ENCODE measurements around the gene PRRG2. TPM values are rescaled to one million over a fixed set of nuclear protein-coding genes. Genes with fewer than 3 reads are reported as not detected.

Gene PRRG2
- total RNA-seq, 1 donor: 1.4 TPM

- Histone ChIP-seq H3K4me1 (ENCODE audit: insufficient read depth, low read length) (peaks cover 20% of the 10 kb centered on the region), H3K27me3 (ENCODE audit: insufficient read depth, low read length) (no peaks in the 10 kb centered on the region), H3K4me3 (ENCODE audit: low read length) (peak within 1 kb of the TSS; percentile 84), H3K9me3 (ENCODE audit: low read depth, low read length) (no peaks in the 10 kb centered on the region)
These were observed 10.0 kb downstream of the PRRG2 start, which contains the start of gene PRR12 for GRCh38 chr19:49590971-49591730. Gene PRR12, plus strand, starts transcription at chr19:49591182. Its CDS starts 473 bp downstream, at chr19:49591655.

- peaks cover 20% of the 10 kb centered on the region for H3K4me1 ChIP-seq (ENCODE audit: insufficient read depth, low read length)
- H3K9me3 ChIP-seq (ENCODE audit: low read depth, low read length): no peaks in the 10 kb centered on the region
- peak overlapping the region; percentile 75 for H3K4me3 ChIP-seq (ENCODE audit: low read length)
- no peaks in the 10 kb centered on the region for H3K27me3 ChIP-seq (ENCODE audit: insufficient read depth, low read length)
These were observed 10.8 kb downstream of the PRRG2 start for GRCh38 chr19:49591731-49592485.

- Histone ChIP-seq H3K9me3 (ENCODE audit: low read depth, low read length) (no peaks in the 10 kb centered on the region), H3K27me3 (ENCODE audit: insufficient read depth, low read length) (no peaks in the 10 kb centered on the region), H3K4me1 (ENCODE audit: insufficient read depth, low read length) (peaks cover 20% of the 10 kb centered on the region), H3K4me3 (ENCODE audit: low read length) (peak overlapping the region; percentile 75)
These were observed 11.5 kb downstream of the PRRG2 start for GRCh38 chr19:49592486-49593232.

GRCh38 chr19:49593233-49594113 is 12.4 kb downstream of the PRRG2 start:
- peak overlapping the region; percentile 30 for H3K4me3 ChIP-seq (ENCODE audit: low read length)
- peaks cover 20% of the 10 kb centered on the region for H3K4me1 ChIP-seq (ENCODE audit: insufficient read depth, low read length)

GRCh38 chr19:49594157-49594992 is 13.3 kb downstream of the PRRG2 start:
- Histone ChIP-seq H3K27me3 (ENCODE audit: insufficient read depth, low read length) (no peaks in the 10 kb centered on the region), H3K4me3 (ENCODE audit: low read length) (no peak overlapping the region), H3K4me1 (ENCODE audit: insufficient read depth, low read length) (peaks cover 20% of the 10 kb centered on the region), H3K9me3 (ENCODE audit: low read depth, low read length) (no peaks in the 10 kb centered on the region)

More at GRCh38 chr19:49593233-49594113, 12.4 kb downstream of the PRRG2 start:
- Histone ChIP-seq H3K9me3 (ENCODE audit: low read depth, low read length) (no peaks in the 10 kb centered on the region), H3K27me3 (ENCODE audit: insufficient read depth, low read length) (no peaks in the 10 kb centered on the region)

GRCh38 chr19:49594993-49595818 is 14.1 kb downstream of the PRRG2 start:
- no peaks in the 10 kb centered on the region for H3K27me3 ChIP-seq (ENCODE audit: insufficient read depth, low read length)
- H3K4me3 ChIP-seq (ENCODE audit: low read length): no peak overlapping the region
- peaks cover 20% of the 10 kb centered on the region for H3K4me1 ChIP-seq (ENCODE audit: insufficient read depth, low read length)
- H3K9me3 ChIP-seq (ENCODE audit: low read depth, low read length): no peaks in the 10 kb centered on the region

- no peaks in the 10 kb centered on the region for H3K9me3 ChIP-seq (ENCODE audit: low read depth, low read length)
- H3K4me1 ChIP-seq (ENCODE audit: insufficient read depth, low read length): peaks cover 20% of the 10 kb centered on the region
- H3K4me3 ChIP-seq (ENCODE audit: low read length): no peak overlapping the region
- H3K27me3 ChIP-seq (ENCODE audit: insufficient read depth, low read length): no peaks in the 10 kb centered on the region
These were observed 14.8 kb downstream of the PRRG2 start for GRCh38 chr19:49595819-49596404.

GRCh38 chr19:49596407-49596806 is 15.3 kb downstream of the PRRG2 start:
- Histone ChIP-seq H3K9me3 (ENCODE audit: low read depth, low read length) (no peaks in the 10 kb centered on the region), H3K27me3 (ENCODE audit: insufficient read depth, low read length) (no peaks in the 10 kb centered on the region), H3K4me1 (ENCODE audit: insufficient read depth, low read length) (peaks cover 20% of the 10 kb centered on the region), H3K4me3 (ENCODE audit: low read length) (no peak overlapping the region)

GRCh38 chr19:49596954-49597702 is 16.0 kb downstream of the PRRG2 start:
- H3K9me3 ChIP-seq (ENCODE audit: low read depth, low read length): no peaks in the 10 kb centered on the region
- H3K4me1 ChIP-seq (ENCODE audit: insufficient read depth, low read length): peaks cover 17% of the 10 kb centered on the region
- H3K4me3 ChIP-seq (ENCODE audit: low read length): no peak overlapping the region
- no peaks in the 10 kb centered on the region for H3K27me3 ChIP-seq (ENCODE audit: insufficient read depth, low read length)

- H3K4me3 ChIP-seq (ENCODE audit: low read length): no peak overlapping the region
- peaks cover 12% of the 10 kb centered on the region for H3K4me1 ChIP-seq (ENCODE audit: insufficient read depth, low read length)
- H3K9me3 ChIP-seq (ENCODE audit: low read depth, low read length): no peaks in the 10 kb centered on the region
- no peaks in the 10 kb centered on the region for H3K27me3 ChIP-seq (ENCODE audit: insufficient read depth, low read length)
These were observed 16.5 kb downstream of the PRRG2 start for GRCh38 chr19:49597703-49597974.

- H3K4me3 ChIP-seq (ENCODE audit: low read length): no peak overlapping the region
- H3K4me1 ChIP-seq (ENCODE audit: insufficient read depth, low read length): no peaks in the 10 kb centered on the region
- no peaks in the 10 kb centered on the region for H3K9me3 ChIP-seq (ENCODE audit: low read depth, low read length)
- no peaks in the 10 kb centered on the region for H3K27me3 ChIP-seq (ENCODE audit: insufficient read depth, low read length)
These were observed 18.5 kb downstream of the PRRG2 start for GRCh38 chr19:49599378-49600295.

All from mononuclear cell (primary cell).